GM12878 (cell line): ENCODE measurements around the gene SPRR5. TPM values are rescaled to one million over a fixed set of nuclear protein-coding genes. Genes with fewer than 3 reads are reported as not detected.

ENCODE experiments used
- ATAC-seq: fragments of 200-7000 bp; cut with Tn5 transposase; 3 replicates; pipeline ENCODE4 v1.9.1; 2020; ENCODE audit warnings: mild to moderate bottlenecking, moderate library complexity
- BruUV-seq: library from RNA; stranded (reverse); fragments of 400-500 nt; replicated peaks from 2 replicates; lab custom pipeline; 2021; lab: Mats Ljungman, UMichigan
- CTCF ChIA-PET: fragments of 300-600 bp; sonication (Branson Sonifier 250); formaldehyde crosslinking; extraction: SDS; loops from one replicate; lab custom pipeline; 2021; ENCODE audit warnings: inconsistent platforms; lab: Yijun Ruan, JAX
- POLR2A ChIA-PET: fragments of 350-600 bp; formaldehyde crosslinking; extraction: SDS; loops from one replicate; lab custom pipeline; 2021; ENCODE audit warnings: inconsistent platforms; lab: Charles Lee
- RAD21 ChIA-PET: fragments of 300-600 bp; sonication (Branson Sonifier 250); formaldehyde crosslinking; loops from one replicate; lab custom pipeline; 2023; ENCODE audit warnings: antibody characterized with exemption; ENCODE audit not compliant: unreplicated experiment; lab: Charles Lee
- SMC1A ChIA-PET: fragments of 300-600 bp; sonication (Branson Sonifier 250); formaldehyde crosslinking; loops from one replicate; lab custom pipeline; 2023; ENCODE audit not compliant: unreplicated experiment, uncharacterized antibody; lab: Charles Lee
- DNase-seq: peaks from one replicate; pipeline ENCODE4 v3.0.0-alpha.2; 2011; ENCODE audit warnings: low read depth, low spot score
- FAIRE-seq: peaks from 3 replicates; lab custom pipeline; 2011; peaks lifted over from hg19 to GRCh38; lab: Jason Lieb, UNC
- H2AFZ ChIP-seq: 2 replicates; pipeline ENCODE4 v1.6.0; 2011; ENCODE audit warnings: low read depth, low read length, control low read depth; ENCODE audit not compliant: control insufficient read depth
- H3K27ac ChIP-seq: 2 replicates; pipeline ENCODE4 v1.5.1; 2011; ENCODE audit warnings: control low read depth; ENCODE audit not compliant: control insufficient read depth, insufficient read depth
- H3K27me3 ChIP-seq, 2 experiments: replicated peaks in 1 of 2; 2 replicates each; pipeline versions ENCODE4 v1.6.0 to v1.6.1; 2011; ENCODE audit warnings: low read length in 1 of 2; ENCODE audit not compliant: control insufficient read depth in 2 of 2, insufficient read depth in 2 of 2
- H3K36me3 ChIP-seq, 2 experiments: 2 replicates each; pipeline ENCODE4 v1.5.1; 2011; ENCODE audit warnings: low read length in 1 of 2; ENCODE audit not compliant: control insufficient read depth in 2 of 2, insufficient read depth in 2 of 2
- H3K4me1 ChIP-seq: 2 replicates; pipeline ENCODE4 v1.6.1; 2011; ENCODE audit warnings: mild to moderate bottlenecking, low read length, moderate library complexity, mixed read lengths; ENCODE audit not compliant: control insufficient read depth, insufficient read depth
- H3K4me2 ChIP-seq: 2 replicates; pipeline ENCODE4 v1.6.0; 2011; ENCODE audit warnings: control low read depth; ENCODE audit not compliant: control insufficient read depth, insufficient read depth
- H3K4me3 ChIP-seq: fragments of 200-600 bp; sonication (generic); 2 replicates; pipeline ENCODE4 v1.5.1; 2016
- H3K79me2 ChIP-seq: 2 replicates; pipeline ENCODE4 v1.6.0; 2011; ENCODE audit warnings: low read length; ENCODE audit not compliant: control insufficient read depth, insufficient read depth
- H3K9ac ChIP-seq: 2 replicates; pipeline ENCODE4 v1.8.0; 2011; ENCODE audit warnings: low read length, control low read depth, mixed read lengths; ENCODE audit not compliant: control insufficient read depth, insufficient read depth
- H3K9me3 ChIP-seq: replicated peaks from 3 replicates; pipeline ENCODE4 v1.5.1; 2011; ENCODE audit warnings: mild to moderate bottlenecking, low read length; ENCODE audit not compliant: control insufficient read depth, insufficient read depth
- H4K20me1 ChIP-seq: 2 replicates; pipeline ENCODE4 v1.6.0; 2011; ENCODE audit not compliant: control insufficient read depth, insufficient read depth
- GABPA ChIP-seq: IDR thresholded peaks from 2 replicates; pipeline ENCODE4 v1.6.1; 2014; ENCODE audit warnings: antibody characterized with exemption, low read depth, mild to moderate bottlenecking, inconsistent platforms
- NFXL1 ChIP-seq: fragments of 450-650 bp; IDR thresholded peaks from 2 replicates; pipeline ENCODE4 v1.6.1; 2017; ENCODE audit warnings: antibody characterized with exemption, mild to moderate bottlenecking, borderline replicate concordance
- RAD21 ChIP-seq: IDR thresholded peaks from 2 replicates; pipeline ENCODE4 v1.6.1; 2011; ENCODE audit warnings: mild to moderate bottlenecking, low read depth, low read length, moderate library complexity; ENCODE audit not compliant: insufficient read depth
- SMC3 ChIP-seq: IDR thresholded peaks from 2 replicates; pipeline ENCODE4 v1.6.1; 2011; ENCODE audit warnings: low read length, improper control_type of control experiment, borderline replicate concordance
- WRNIP1 ChIP-seq: IDR thresholded peaks from 2 replicates; pipeline ENCODE4 v1.6.1; 2011; ENCODE audit warnings: low read depth, low read length, improper control_type of control experiment, borderline replicate concordance
- ZNF384 ChIP-seq: IDR thresholded peaks from 2 replicates; pipeline ENCODE4 v1.6.1; 2012; ENCODE audit warnings: low read depth, mild to moderate bottlenecking, low read length, improper control_type of control experiment, borderline replicate concordance
- WGBS: methylation state at CpG from one replicate; pipeline ENCODE4 v1.1.6; 2016; ENCODE audit warnings: low lambda C conversion rate; ENCODE audit not compliant: insufficient replicate concordance, insufficient coverage; ENCODE audit errors: missing lambda C conversion rate; 5-methylcytosine and 5-hydroxymethylcytosine counted together
- in situ Hi-C: fragments of 300-500 bp; cut with MboI; formaldehyde crosslinking; loops from 9 replicates; pipeline ENCODE4 v1.14.3; 2018; ENCODE audit warnings: mixed read lengths
- intact Hi-C: fragments of 100-400 bp; cut with micrococcal nuclease; formaldehyde crosslinking; loops from one replicate; pipeline ENCODE4 v1.14.2; 2022; ENCODE audit not compliant: unreplicated experiment
- polyA plus RNA-seq, 11 experiments: library from polyadenylated mRNA; depleted of rRNA in 4 of 11; unstranded in 6 of 11; stranded (reverse) in 5 of 11; fragments of >200 nt; fragmentation: Nextera tagmentation in 4 of 11; fragmentation: Illumina TruSeq in 1 of 11; extraction: Ambion mirVana in 4 of 11; extraction: Trizol in 1 of 11; gene quantifications; 1 replicate in 1 of 11; 2 replicates in 10 of 11; pipeline versions ENCODE4 v1.2.1 to v1.2.3, GENCODE V29; 2011 to 2016; ENCODE audit warnings: inconsistent platforms in 2 of 11, missing spikeins in 2 of 11, low read depth in 1 of 11
- total RNA-seq, 4 experiments: library from RNA; depleted of rRNA in 3 of 4; stranded (reverse); fragments of >200 nt in 3 of 4; fragmentation: Illumina TruSeq in 1 of 4; extraction: Trizol in 1 of 4; gene quantifications; 2 replicates each; pipeline versions ENCODE4 v1.2.1 to v1.2.3, GENCODE V29; 2013 to 2021
- TF ChIP-seq, protein P1 (sequence below), 3 experiments: IDR thresholded peaks in 2 of 3; conservative IDR thresholded peaks in 1 of 3; 2 replicates each; pipeline ENCODE4 v1.5.1; 2011; ENCODE audit warnings: low read depth in 3 of 3, low read length in 3 of 3, mild to moderate bottlenecking in 3 of 3, control low read depth in 2 of 3, moderate library complexity in 2 of 3, inconsistent platforms in 1 of 3, mixed read lengths in 1 of 3; ENCODE audit not compliant: control insufficient read depth in 2 of 3, insufficient read depth in 1 of 3; ENCODE audit errors: extremely low read depth in 1 of 3

Gene SPRR5
- total and polyA plus RNA-seq, 10 of the 15 experiments (the other 5 are each of a cell fraction or from before 2014, with no cell fraction given): not detected

DNA sequence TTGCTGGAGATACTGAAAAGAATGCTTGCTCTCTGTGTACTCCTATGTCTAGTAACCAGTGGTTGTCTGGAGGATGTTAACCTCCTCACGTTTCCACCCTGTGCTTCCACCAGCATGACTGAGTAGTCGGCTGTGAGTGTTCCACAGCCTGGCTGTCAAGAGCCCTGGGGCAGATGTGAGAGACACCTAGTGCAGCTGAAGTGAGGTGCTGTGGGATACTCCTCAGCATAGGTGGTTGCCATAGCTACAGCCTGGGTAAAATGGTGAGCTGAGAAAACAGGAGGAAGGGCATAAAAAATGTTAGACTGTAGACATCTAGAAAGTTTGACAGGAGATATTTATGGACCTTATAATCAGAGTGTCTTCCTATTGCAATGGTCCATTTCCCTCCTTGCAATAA, 22.8 kb upstream of the SPRR5 start:
- Histone ChIP-seq H3K79me2 (no peaks in the 10 kb centered on the region), H4K20me1 (no peaks in the 10 kb centered on the region), H2AFZ (no peak overlapping the region), H3K4me2 (no peak overlapping the region), H3K9ac (no peak overlapping the region), H3K4me3 (no peak overlapping the region), H3K9me3 (peaks cover 2% of the 10 kb centered on the region; the same call in 1 of the 3 replicates), H3K27me3 (peaks cover 0 to 2% of the 10 kb centered on the region in 2 experiments; a peak in 1 of 4 replicates), H3K4me1 (no peaks in the 10 kb centered on the region), H3K36me3 (no peaks in the 10 kb centered on the region), H3K27ac (no peak overlapping the region)
- in situ Hi-C loops: no loop called here
- DNase-seq (no peak), FAIRE-seq (no peak), ATAC-seq (peak; percentile 49)
- intact Hi-C loops: no loop called here
- CTCF ChIA-PET: interaction anchor here (1.0 to 4.7 kb wide), 8 partner anchors 15 to 269 kb away, joined by 3 to 45 read pairs (median 5); partner anchors contain the start of genes IVL and SMCP
- RAD21 ChIA-PET: interaction anchor here (1.0 to 2.6 kb wide), 5 partner anchors 12 to 55 kb away, joined by 3 to 12 read pairs (median 4); partner anchors contain the start of gene SMCP
- TF ChIP-seq WRNIP1 (no peak), RAD21 (peak; percentile 47), SMC3 (peak; percentile 11; the same call in 1 of the 2 replicates), NFXL1 (no peak), GABPA (no peak), ZNF384 (no peak)
- TF ChIP-seq, protein P1, sequence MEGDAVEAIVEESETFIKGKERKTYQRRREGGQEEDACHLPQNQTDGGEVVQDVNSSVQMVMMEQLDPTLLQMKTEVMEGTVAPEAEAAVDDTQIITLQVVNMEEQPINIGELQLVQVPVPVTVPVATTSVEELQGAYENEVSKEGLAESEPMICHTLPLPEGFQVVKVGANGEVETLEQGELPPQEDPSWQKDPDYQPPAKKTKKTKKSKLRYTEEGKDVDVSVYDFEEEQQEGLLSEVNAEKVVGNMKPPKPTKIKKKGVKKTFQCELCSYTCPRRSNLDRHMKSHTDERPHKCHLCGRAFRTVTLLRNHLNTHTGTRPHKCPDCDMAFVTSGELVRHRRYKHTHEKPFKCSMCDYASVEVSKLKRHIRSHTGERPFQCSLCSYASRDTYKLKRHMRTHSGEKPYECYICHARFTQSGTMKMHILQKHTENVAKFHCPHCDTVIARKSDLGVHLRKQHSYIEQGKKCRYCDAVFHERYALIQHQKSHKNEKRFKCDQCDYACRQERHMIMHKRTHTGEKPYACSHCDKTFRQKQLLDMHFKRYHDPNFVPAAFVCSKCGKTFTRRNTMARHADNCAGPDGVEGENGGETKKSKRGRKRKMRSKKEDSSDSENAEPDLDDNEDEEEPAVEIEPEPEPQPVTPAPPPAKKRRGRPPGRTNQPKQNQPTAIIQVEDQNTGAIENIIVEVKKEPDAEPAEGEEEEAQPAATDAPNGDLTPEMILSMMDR (IDR thresholded peaks at IDR 0.05 in 2 of 3, conservative IDR thresholded peaks at IDR 0.05 in 1 of 3; ENCODE audit: control insufficient read depth in 2 of 3, extremely low read depth in 1 of 3, insufficient read depth in 1 of 3, low read depth in 3 of 3, low read length in 3 of 3): peak in 1 of 3 experiments; percentile 7; a peak in 1 of 6 replicates
- POLR2A ChIA-PET: no interaction called here
- no TSS peak for BruUV-seq
- WGBS: 0% methylated on average over 2 of the region's 2 CpGs
- SMC1A ChIA-PET: interaction anchor here (0.7 to 1.7 kb wide), 6 partner anchors 10 to 269 kb away, joined by 3 to 9 read pairs (median 3); partner anchors contain the start of gene SMCP
